Stomach (tissue), 4 donors: ENCODE results near the gene SLC4A1AP.

ENCODE experiments used
- EP300 ChIP-seq: sonication (generic); formaldehyde crosslinking; IDR thresholded peaks from one replicate; pipeline ENCODE4 v1.6.1; 2017; ENCODE audit warnings: antibody characterized with exemption
- TF ChIP-seq, protein P1 (sequence below), 7 experiments: fragments of 450-650 bp in 4 of 7; fragments of 200-600 bp in 3 of 7; sonication (generic) in 3 of 7; IDR thresholded peaks; one replicate each; pipeline ENCODE4 v1.5.1; 2016 to 2019; ENCODE audit warnings: antibody characterized with exemption in 7 of 7, control low read depth in 2 of 7, mild to moderate bottlenecking in 1 of 7

DNA sequence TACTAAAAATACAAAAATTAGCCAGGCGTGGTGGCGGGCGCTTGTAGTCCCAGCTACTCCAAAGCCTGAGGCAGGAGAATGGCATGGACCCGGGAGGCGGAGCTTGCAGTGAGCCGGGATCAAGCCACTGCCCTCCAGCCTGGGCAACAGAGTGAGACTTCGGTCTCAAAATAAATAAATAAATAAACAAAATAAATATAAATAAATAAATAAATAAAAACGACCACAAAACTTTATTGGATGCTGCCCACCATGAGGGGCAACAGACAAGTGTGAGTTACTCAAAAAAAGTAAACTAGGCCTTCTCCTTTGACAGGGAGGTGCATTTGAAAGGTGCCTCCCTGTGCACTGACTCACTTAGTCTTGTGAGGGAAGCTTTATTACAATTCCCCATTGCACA is 50.4 kb downstream of the SLC4A1AP start:
- TF ChIP-seq, protein P1, sequence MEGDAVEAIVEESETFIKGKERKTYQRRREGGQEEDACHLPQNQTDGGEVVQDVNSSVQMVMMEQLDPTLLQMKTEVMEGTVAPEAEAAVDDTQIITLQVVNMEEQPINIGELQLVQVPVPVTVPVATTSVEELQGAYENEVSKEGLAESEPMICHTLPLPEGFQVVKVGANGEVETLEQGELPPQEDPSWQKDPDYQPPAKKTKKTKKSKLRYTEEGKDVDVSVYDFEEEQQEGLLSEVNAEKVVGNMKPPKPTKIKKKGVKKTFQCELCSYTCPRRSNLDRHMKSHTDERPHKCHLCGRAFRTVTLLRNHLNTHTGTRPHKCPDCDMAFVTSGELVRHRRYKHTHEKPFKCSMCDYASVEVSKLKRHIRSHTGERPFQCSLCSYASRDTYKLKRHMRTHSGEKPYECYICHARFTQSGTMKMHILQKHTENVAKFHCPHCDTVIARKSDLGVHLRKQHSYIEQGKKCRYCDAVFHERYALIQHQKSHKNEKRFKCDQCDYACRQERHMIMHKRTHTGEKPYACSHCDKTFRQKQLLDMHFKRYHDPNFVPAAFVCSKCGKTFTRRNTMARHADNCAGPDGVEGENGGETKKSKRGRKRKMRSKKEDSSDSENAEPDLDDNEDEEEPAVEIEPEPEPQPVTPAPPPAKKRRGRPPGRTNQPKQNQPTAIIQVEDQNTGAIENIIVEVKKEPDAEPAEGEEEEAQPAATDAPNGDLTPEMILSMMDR (IDR thresholded peaks at IDR 0.05) = no peak
- TF ChIP-seq EP300 = no peak
